GM12872 (cell line): ENCODE data around the gene ACBD7.

Source experiments
- TF ChIP-seq, protein P1 (sequence below): IDR thresholded peaks from 3 replicates; pipeline ENCODE4 v1.5.1; 2011; ENCODE audit warnings: low read depth, mild to moderate bottlenecking, low read length, moderate library complexity; ENCODE audit not compliant: insufficient read depth

Gene ACBD7

GRCh38 chr10:15106352-15107013 lies 17.9 kb upstream of the ACBD7 start:
- TF ChIP-seq, protein P1, sequence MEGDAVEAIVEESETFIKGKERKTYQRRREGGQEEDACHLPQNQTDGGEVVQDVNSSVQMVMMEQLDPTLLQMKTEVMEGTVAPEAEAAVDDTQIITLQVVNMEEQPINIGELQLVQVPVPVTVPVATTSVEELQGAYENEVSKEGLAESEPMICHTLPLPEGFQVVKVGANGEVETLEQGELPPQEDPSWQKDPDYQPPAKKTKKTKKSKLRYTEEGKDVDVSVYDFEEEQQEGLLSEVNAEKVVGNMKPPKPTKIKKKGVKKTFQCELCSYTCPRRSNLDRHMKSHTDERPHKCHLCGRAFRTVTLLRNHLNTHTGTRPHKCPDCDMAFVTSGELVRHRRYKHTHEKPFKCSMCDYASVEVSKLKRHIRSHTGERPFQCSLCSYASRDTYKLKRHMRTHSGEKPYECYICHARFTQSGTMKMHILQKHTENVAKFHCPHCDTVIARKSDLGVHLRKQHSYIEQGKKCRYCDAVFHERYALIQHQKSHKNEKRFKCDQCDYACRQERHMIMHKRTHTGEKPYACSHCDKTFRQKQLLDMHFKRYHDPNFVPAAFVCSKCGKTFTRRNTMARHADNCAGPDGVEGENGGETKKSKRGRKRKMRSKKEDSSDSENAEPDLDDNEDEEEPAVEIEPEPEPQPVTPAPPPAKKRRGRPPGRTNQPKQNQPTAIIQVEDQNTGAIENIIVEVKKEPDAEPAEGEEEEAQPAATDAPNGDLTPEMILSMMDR: peak; percentile 92

DNA sequence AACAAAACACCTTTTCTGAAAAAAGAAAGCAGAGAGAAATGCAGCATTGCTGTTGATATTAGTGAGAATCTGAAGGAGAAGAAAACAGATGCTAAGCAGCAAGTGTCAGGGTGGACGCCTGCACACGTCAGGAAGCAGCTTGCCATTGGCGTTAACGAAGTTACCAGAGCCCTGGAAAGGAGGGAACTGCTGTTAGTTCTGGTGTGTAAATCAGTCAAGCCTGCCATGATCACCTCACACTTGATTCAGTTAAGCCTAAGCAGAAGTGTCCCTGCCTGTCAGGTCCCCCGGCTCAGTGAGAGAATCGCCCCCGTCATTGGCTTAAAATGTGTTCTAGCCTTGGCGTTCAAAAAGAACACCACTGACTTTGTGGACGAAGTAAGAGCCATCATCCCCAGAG lies 14.9 kb upstream of the ACBD7 start:
- TF ChIP-seq, protein P1: no peak

- TF ChIP-seq, protein P1: no peak
Observed at GRCh38 chr10:15099886-15100285, 11.3 kb upstream of the ACBD7 start.

DNA sequence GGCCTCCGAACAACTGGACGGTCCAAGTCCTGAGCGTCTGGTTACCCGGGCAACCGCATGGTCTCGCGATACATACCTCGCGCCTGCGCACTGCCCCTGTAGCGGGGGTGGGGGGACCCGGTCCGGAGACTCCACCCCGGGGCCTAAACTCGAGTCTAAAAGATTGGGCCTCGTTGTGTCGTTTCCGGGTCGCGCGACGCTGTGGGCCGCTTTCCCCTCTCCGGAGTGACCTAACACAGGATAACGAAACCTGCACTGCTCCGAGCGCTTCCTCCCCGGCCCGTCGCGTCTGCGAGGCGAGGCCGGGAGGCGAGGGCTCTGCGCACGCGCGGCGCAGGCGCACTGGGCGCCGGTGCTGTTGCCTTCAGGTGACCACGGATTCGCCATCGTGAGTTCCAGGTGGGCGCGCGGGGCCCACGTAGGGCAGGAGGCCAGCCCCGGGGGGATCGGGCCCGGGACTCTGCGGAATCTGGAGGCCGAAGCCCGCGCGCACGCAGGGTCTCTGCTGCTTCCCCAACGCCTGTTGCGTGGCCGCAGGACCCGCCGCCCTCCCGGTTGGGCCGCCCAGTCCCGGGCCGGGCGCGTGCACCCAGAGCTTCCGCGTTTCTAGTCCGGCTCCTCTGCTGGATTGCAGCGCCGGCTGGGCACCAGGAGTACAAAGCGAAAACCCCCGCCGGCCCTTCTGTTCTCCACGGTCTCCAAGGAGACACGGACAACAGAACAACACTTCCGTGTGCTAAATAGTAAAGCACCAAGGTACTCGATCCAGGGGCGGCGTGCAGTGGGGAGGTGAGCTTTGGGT lies 8.6 kb upstream of the ACBD7 start, which contains the start of gene RPP38:
Gene RPP38, plus strand, starts transcription at position 345 of the 802 bp plus-strand sequence. CDS start 5,960 bp downstream, outside the sequence.
- TF ChIP-seq, protein P1: no peak

- TF ChIP-seq, protein P1: no peak
Observed at GRCh38 chr10:15096661-15097010, 8.1 kb upstream of the ACBD7 start.

- TF ChIP-seq, protein P1: no peak
Observed at GRCh38 chr10:15092855-15093408, 4.4 kb upstream of the ACBD7 start.

DNA sequence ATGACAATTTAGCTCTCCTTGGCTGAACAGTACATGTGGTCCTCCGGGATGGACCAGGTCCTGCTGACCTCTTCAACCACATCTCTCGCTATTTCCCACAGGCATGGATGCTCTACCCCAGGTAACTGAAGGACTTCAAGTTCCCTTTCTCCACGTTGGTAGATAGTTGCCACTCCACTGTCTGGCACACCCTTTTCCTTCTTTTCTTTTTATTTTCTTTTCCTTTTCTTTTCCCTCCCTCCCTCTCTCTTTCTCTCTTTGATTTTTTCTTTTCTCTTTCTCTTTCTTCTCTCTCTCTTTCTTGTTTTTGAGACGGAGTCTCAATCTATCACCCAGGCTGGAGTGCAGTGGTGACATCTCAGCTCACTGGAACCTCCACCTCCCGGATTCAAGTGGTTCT lies 2.8 kb upstream of the ACBD7 start:
- TF ChIP-seq, protein P1: no peak
